Stimulated activated naive B cell treated with anti-CD40 and anti-IgM and Interleukin-4, amounts not matched to agents 10 μg/mL and 1 μg/mL and 100 μg/mL, for 72 hours (primary cell): ENCODE results near the gene SLC6A2.

Experiments
- ATAC-seq, 2 donors: fragments of 150-1000 bp; cut with Tn5 transposase; replicated peaks; 2 replicates each; pipeline ENCODE4 v1.10.0; 2021; ENCODE audit warnings: moderate library complexity in 1 of 2
- DNase-seq: peaks from one replicate; pipeline ENCODE4 v3.0.0; 2021
- H3K27ac Mint-ChIP-seq: one replicate; pipeline ENCODE4 v1.8.0; 2022; ENCODE audit warnings: mild to moderate bottlenecking, mixed read lengths
- H3K27me3 Mint-ChIP-seq, 2 donors: one replicate each; pipeline ENCODE4 v1.8.0; 2022; ENCODE audit warnings: mixed read lengths in 2 of 2
- H3K36me3 Mint-ChIP-seq, 2 donors: one replicate each; pipeline ENCODE4 v1.8.0; 2022; ENCODE audit warnings: mixed read lengths in 2 of 2, mild to moderate bottlenecking in 1 of 2
- H3K4me1 Mint-ChIP-seq, 2 donors: one replicate each; pipeline ENCODE4 v1.8.0; 2022; ENCODE audit warnings: mixed read lengths in 2 of 2, mild to moderate bottlenecking in 1 of 2
- H3K4me3 Mint-ChIP-seq, 2 donors: one replicate each; pipeline ENCODE4 v1.8.0; 2022; ENCODE audit warnings: mild to moderate bottlenecking in 2 of 2, mixed read lengths in 2 of 2, moderate library complexity in 1 of 2
- H3K9me3 Mint-ChIP-seq, 2 donors: one replicate each; pipeline ENCODE4 v1.8.0; 2022; ENCODE audit warnings: mixed read lengths in 2 of 2, mild to moderate bottlenecking in 1 of 2

Gene SLC6A2

GRCh38 chr16:55701442-55702319 lies 45.9 kb downstream of the SLC6A2 start:
- no peak overlapping the region for H3K4me3 Mint-ChIP-seq
- no peaks in the 10 kb centered on the region for H3K9me3 Mint-ChIP-seq
- ATAC-seq (peak; percentile 89 to 92), DNase-seq (peak; percentile 25)
- peaks cover 17 to 29% of the 10 kb centered on the region in 2 donors for H3K27me3 Mint-ChIP-seq
- no peaks in the 10 kb centered on the region for H3K4me1 Mint-ChIP-seq
- H3K36me3 Mint-ChIP-seq, result no peaks in the 10 kb centered on the region
- no peak overlapping the region for H3K27ac Mint-ChIP-seq

GRCh38 chr16:55703003-55704001 lies 47.5 kb downstream of the SLC6A2 start:
- DNase-seq, result no peak
- H3K27me3 Mint-ChIP-seq, result peaks cover 21 to 29% of the 10 kb centered on the region in 2 donors
- H3K9me3 Mint-ChIP-seq, result no peaks in the 10 kb centered on the region
- no peaks in the 10 kb centered on the region for H3K36me3 Mint-ChIP-seq
- no peak overlapping the region for H3K27ac Mint-ChIP-seq
- ATAC-seq, result peak in 1 of 2 donors; percentile 25
- no peak overlapping the region for H3K4me3 Mint-ChIP-seq
- no peaks in the 10 kb centered on the region for H3K4me1 Mint-ChIP-seq

GRCh38 chr16:55706739-55707384 lies 51.1 kb downstream of the SLC6A2 start:
- H3K36me3 Mint-ChIP-seq, result no peaks in the 10 kb centered on the region
- H3K27ac Mint-ChIP-seq, result no peak overlapping the region
- no peaks in the 10 kb centered on the region for H3K9me3 Mint-ChIP-seq
- DNase-seq (no peak), ATAC-seq (no peak)
- H3K4me3 Mint-ChIP-seq, result no peak overlapping the region
- H3K27me3 Mint-ChIP-seq, result peaks cover 23 to 38% of the 10 kb centered on the region in 2 donors
- no peaks in the 10 kb centered on the region for H3K4me1 Mint-ChIP-seq

- H3K9me3 Mint-ChIP-seq, result no peaks in the 10 kb centered on the region
- H3K4me3 Mint-ChIP-seq, result no peak overlapping the region
- H3K4me1 Mint-ChIP-seq, result no peaks in the 10 kb centered on the region
- H3K27ac Mint-ChIP-seq, result no peak overlapping the region
- ATAC-seq (no peak), DNase-seq (no peak)
- no peaks in the 10 kb centered on the region for H3K36me3 Mint-ChIP-seq
- peaks cover 19 to 31% of the 10 kb centered on the region in 2 donors for H3K27me3 Mint-ChIP-seq
Observed at GRCh38 chr16:55709801-55710200, 54.0 kb downstream of the SLC6A2 start.

- Mint-ChIP-seq H3K27me3 (peaks cover 19 to 31% of the 10 kb centered on the region in 2 donors), H3K4me1 (no peaks in the 10 kb centered on the region), H3K36me3 (no peaks in the 10 kb centered on the region), H3K9me3 (no peaks in the 10 kb centered on the region), H3K27ac (no peak overlapping the region), H3K4me3 (no peak overlapping the region)
- DNase-seq (no peak), ATAC-seq (no peak)
Observed at GRCh38 chr16:55710466-55710865, 54.7 kb downstream of the SLC6A2 start.

GRCh38 chr16:55711959-55712876 lies 56.4 kb downstream of the SLC6A2 start:
- Mint-ChIP-seq H3K36me3 (no peaks in the 10 kb centered on the region), H3K27me3 (peaks cover 19 to 36% of the 10 kb centered on the region in 2 donors), H3K27ac (no peak overlapping the region), H3K4me1 (no peaks in the 10 kb centered on the region), H3K9me3 (no peaks in the 10 kb centered on the region), H3K4me3 (no peak overlapping the region)
- ATAC-seq (peak; percentile 85 to 87), DNase-seq (peak; percentile 31)

- Mint-ChIP-seq H3K4me3 (no peak overlapping the region), H3K4me1 (no peaks in the 10 kb centered on the region), H3K27me3 (peaks cover 15 to 44% of the 10 kb centered on the region in 2 donors), H3K27ac (no peak overlapping the region), H3K9me3 (no peaks in the 10 kb centered on the region), H3K36me3 (no peaks in the 10 kb centered on the region)
- ATAC-seq, result no peak
- no peak for DNase-seq
Observed at GRCh38 chr16:55713103-55713502, 57.3 kb downstream of the SLC6A2 start.

- H3K4me3 Mint-ChIP-seq, result no peak overlapping the region
- no peak overlapping the region for H3K27ac Mint-ChIP-seq
- H3K36me3 Mint-ChIP-seq, result no peaks in the 10 kb centered on the region
- peaks cover 28 to 54% of the 10 kb centered on the region in 2 donors for H3K27me3 Mint-ChIP-seq
- H3K4me1 Mint-ChIP-seq, result no peaks in the 10 kb centered on the region
- ATAC-seq (no peak), DNase-seq (no peak)
- H3K9me3 Mint-ChIP-seq, result peaks cover 0 to 1% of the 10 kb centered on the region in 2 donors
Observed at GRCh38 chr16:55717326-55717725, 61.5 kb downstream of the SLC6A2 start.

- no peaks in the 10 kb centered on the region for H3K36me3 Mint-ChIP-seq
- no peaks in the 10 kb centered on the region for H3K4me1 Mint-ChIP-seq
- peaks cover 3 to 4% of the 10 kb centered on the region in 2 donors for H3K9me3 Mint-ChIP-seq
- ATAC-seq, result no peak
- peaks cover 10 to 42% of the 10 kb centered on the region in 2 donors for H3K27me3 Mint-ChIP-seq
- H3K4me3 Mint-ChIP-seq, result no peak overlapping the region
- DNase-seq, result no peak
- H3K27ac Mint-ChIP-seq, result no peak overlapping the region
Observed at GRCh38 chr16:55725055-55725777, 69.4 kb downstream of the SLC6A2 start.

- DNase-seq (no peak), ATAC-seq (no peak)
- Mint-ChIP-seq H3K36me3 (no peaks in the 10 kb centered on the region), H3K9me3 (peaks cover 3 to 4% of the 10 kb centered on the region in 2 donors), H3K4me1 (no peaks in the 10 kb centered on the region), H3K27me3 (peaks cover 4 to 17% of the 10 kb centered on the region in 2 donors), H3K27ac (no peak overlapping the region), H3K4me3 (no peak overlapping the region)
Observed at GRCh38 chr16:55728797-55729196, 73.0 kb downstream of the SLC6A2 start.

GRCh38 chr16:55730115-55730514 lies 74.3 kb downstream of the SLC6A2 start:
- Mint-ChIP-seq H3K9me3 (peaks cover 0 to 3% of the 10 kb centered on the region in 2 donors), H3K4me1 (no peaks in the 10 kb centered on the region), H3K36me3 (no peaks in the 10 kb centered on the region), H3K4me3 (no peak overlapping the region), H3K27ac (no peak overlapping the region), H3K27me3 (peaks cover 11 to 20% of the 10 kb centered on the region in 2 donors)
- no peak for DNase-seq
- no peak for ATAC-seq

- H3K4me1 Mint-ChIP-seq, result no peaks in the 10 kb centered on the region
- peaks cover 0 to 3% of the 10 kb centered on the region in 2 donors for H3K9me3 Mint-ChIP-seq
- H3K27me3 Mint-ChIP-seq, result peaks cover 21 to 34% of the 10 kb centered on the region in 2 donors
- no peak overlapping the region for H3K27ac Mint-ChIP-seq
- no peak for DNase-seq
- no peaks in the 10 kb centered on the region for H3K36me3 Mint-ChIP-seq
- ATAC-seq, result no peak
- H3K4me3 Mint-ChIP-seq, result no peak overlapping the region
Observed at GRCh38 chr16:55732496-55732895, 76.7 kb downstream of the SLC6A2 start.

- DNase-seq, result no peak
- H3K36me3 Mint-ChIP-seq, result no peaks in the 10 kb centered on the region
- H3K9me3 Mint-ChIP-seq, result peaks cover 0 to 2% of the 10 kb centered on the region in 2 donors
- peaks cover 33 to 34% of the 10 kb centered on the region in 2 donors for H3K27me3 Mint-ChIP-seq
- H3K4me3 Mint-ChIP-seq, result no peak overlapping the region
- H3K27ac Mint-ChIP-seq, result no peak overlapping the region
- no peaks in the 10 kb centered on the region for H3K4me1 Mint-ChIP-seq
- ATAC-seq, result no peak
Observed at GRCh38 chr16:55734665-55735064, 78.9 kb downstream of the SLC6A2 start.
